GM18498 (cell line): Measurements from ENCODE around the gene TYSND1.
"Not testable (repeated sequence)": the region's sequence is repeated elsewhere in the genome, so short reads cannot be mapped to it uniquely, and the experiment has no call there.

Experiments used
- ATAC-seq: cut with Tn5 transposase; IDR thresholded peaks from one replicate; pipeline ENCODE4 v1.9.1; 2021; ENCODE audit warnings: mild to moderate bottlenecking, moderate library complexity; ENCODE audit not compliant: unreplicated experiment

The TYSND1 gene

GRCh38 chr10:70164163-70164562, 17.7 kb upstream of the TYSND1 start:
- no peak for ATAC-seq

GRCh38 chr10:70163448-70163847, 16.9 kb upstream of the TYSND1 start:
- no peak for ATAC-seq

- peak; percentile 90 for ATAC-seq
Measured at GRCh38 chr10:70162892-70163201, 16.3 kb upstream of the TYSND1 start.

GRCh38 chr10:70162151-70162891, 15.8 kb upstream of the TYSND1 start:
- ATAC-seq: peak; percentile 27

- ATAC-seq: no peak
Measured at GRCh38 chr10:70160798-70161197, 14.3 kb upstream of the TYSND1 start.

GRCh38 chr10:70159366-70159765, 12.9 kb upstream of the TYSND1 start:
- ATAC-seq: not testable (repeated sequence)

GRCh38 chr10:70158113-70158512, 11.6 kb upstream of the TYSND1 start:
- ATAC-seq: no peak

- no peak for ATAC-seq
Measured at GRCh38 chr10:70155255-70155838, 8.8 kb upstream of the TYSND1 start.

GRCh38 chr10:70148516-70148915, 2.0 kb upstream of the TYSND1 start:
- no peak for ATAC-seq

GRCh38 chr10:70147259-70147625, 742 bp upstream of the TYSND1 start:
- no peak for ATAC-seq

GRCh38 chr10:70145666-70146488, 623 bp downstream of the TYSND1 start:
- ATAC-seq: peak; percentile 64

GRCh38 chr10:70145166-70145665, 1.3 kb downstream of the TYSND1 start:
- ATAC-seq: peak; percentile 22

- no peak for ATAC-seq
Measured at GRCh38 chr10:70144372-70145110, 2.0 kb downstream of the TYSND1 start.

- no peak for ATAC-seq
Measured at GRCh38 chr10:70142555-70142954, 3.9 kb downstream of the TYSND1 start.

- ATAC-seq: no peak
Measured at GRCh38 chr10:70140297-70140696, 6.2 kb downstream of the TYSND1 start.

GRCh38 chr10:70139997-70140250, 6.6 kb downstream of the TYSND1 start:
- ATAC-seq: no peak

- no peak for ATAC-seq
Measured at GRCh38 chr10:70139151-70139996, 7.1 kb downstream of the TYSND1 start.

GRCh38 chr10:70137927-70138883, 8.3 kb downstream of the TYSND1 start:
- ATAC-seq: no peak

GRCh38 chr10:70137135-70137534, 9.4 kb downstream of the TYSND1 start:
- no peak for ATAC-seq
